NCI-H774 (cell line): ENCODE measurements around the gene SDHC.
"Not testable (repeated sequence)": the region's sequence is repeated elsewhere in the genome, so short reads cannot be mapped to it uniquely, and the experiment has no call there.

Source experiments
- DNase-seq: peaks from one replicate; lab custom pipeline; 2025; lab: John Stamatoyannopoulos, UW

Gene SDHC

GRCh38 chr1:161388639-161389038 lies 74.5 kb downstream of the SDHC start:
- no peak for DNase-seq

DNA sequence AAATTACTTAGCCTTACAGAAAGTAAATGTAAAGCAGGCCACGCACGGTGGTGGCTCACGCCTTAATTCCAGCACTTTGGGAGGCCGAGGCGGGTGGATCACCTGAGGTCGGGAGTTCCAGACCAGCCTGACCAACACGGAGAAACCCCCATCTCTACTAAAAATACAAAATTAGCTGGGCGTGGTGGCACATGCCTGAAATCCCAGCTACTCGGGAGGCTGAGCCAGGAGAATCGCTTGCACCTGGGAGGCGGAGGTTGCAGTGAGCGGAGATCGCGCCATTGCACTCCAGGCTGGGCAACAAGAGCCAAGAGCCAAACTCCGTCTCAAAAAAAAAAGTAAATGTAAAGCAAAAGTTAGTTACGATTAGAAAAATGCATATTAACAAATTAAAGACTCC lies 75.0 kb downstream of the SDHC start:
- DNase-seq, result not testable (repeated sequence)

GRCh38 chr1:161389691-161390558 lies 75.7 kb downstream of the SDHC start:
- peak; percentile 92 for DNase-seq

- peak; percentile 39 for DNase-seq
Observed at GRCh38 chr1:161390559-161390858, 76.3 kb downstream of the SDHC start.

- not testable (repeated sequence) for DNase-seq
Observed at GRCh38 chr1:161391136-161391535, 77.0 kb downstream of the SDHC start.

- DNase-seq, result no peak
Observed at GRCh38 chr1:161391611-161392010, 77.4 kb downstream of the SDHC start.

- DNase-seq, result no peak
Observed at GRCh38 chr1:161393151-161393550, 79.0 kb downstream of the SDHC start.

DNA sequence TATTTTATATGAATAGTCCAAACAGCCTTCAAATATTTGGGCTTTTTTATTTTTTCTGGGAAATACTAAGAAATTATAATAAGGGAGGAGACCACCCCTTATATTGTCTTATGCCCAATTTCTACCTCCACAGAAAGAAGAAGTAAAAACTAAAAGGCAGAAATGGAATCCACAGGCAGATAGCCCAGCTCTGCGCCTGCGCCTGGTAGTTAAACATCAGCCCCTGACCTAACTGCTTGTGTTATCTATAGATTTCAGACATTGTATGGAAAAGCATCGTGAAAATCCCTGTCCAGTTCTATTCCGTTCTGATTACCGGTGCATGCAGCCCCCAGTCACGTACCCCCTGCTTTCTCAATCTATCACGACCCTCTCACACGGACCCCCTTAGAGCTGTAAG lies 82.9 kb downstream of the SDHC start:
- DNase-seq, result not testable (repeated sequence)

- no peak for DNase-seq
Observed at GRCh38 chr1:161398900-161399256, 84.7 kb downstream of the SDHC start.

DNA sequence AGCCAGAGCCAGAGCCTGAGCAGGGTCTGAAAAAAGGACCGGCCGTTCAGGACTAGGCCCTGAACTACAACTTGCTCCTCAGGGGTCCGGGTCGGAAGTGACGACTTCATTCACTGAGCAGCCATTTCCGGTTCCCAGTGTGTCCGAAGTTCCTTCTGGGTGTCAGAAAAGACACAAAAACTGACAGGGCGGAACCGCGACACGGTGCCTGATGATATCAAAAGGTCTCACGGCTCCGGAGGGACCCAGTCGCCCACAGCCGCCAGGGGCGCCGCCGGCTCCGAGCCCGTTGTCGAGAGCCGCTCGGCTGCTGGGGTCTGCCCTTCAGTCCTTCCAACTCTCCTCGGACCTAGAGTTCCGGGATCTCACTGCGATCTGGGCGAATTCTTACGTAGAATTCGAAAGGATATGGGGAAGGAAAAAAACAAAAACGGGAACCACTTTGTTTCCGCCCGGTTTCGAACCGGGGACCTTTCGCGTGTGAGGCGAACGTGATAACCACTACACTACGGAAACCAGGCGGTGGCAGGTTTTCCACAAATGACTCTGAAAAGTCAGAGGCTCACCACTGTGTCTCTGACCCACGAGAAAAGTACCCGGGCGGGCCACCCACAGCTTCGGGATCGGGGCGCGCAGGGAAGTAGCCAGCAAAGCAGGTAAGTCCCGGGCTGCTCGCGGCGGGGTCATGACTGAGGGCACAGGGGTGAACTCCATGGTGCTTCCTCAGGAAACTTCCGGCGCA lies 85.2 kb downstream of the SDHC start:
- DNase-seq, result peak; percentile 88

DNA sequence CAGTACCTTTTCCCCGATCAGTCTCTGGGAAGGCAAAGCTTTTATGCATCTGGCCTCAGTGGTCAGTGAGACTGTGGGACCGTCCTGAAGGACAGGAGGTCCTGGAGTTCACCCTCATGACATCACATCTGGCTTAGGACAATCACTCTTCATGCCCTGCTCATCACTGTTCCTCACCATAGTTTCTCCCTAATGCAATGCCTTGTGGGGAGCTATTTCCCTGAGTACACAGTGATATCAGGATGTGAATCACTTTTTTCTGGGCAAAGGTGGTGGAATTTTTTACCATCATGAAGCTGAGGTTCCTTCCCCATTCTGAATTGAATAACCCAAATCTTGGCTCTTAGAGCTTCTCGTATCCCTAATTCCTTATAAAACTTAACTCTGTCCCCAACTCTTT lies 88.3 kb downstream of the SDHC start:
- no peak for DNase-seq

- DNase-seq, result no peak
Observed at GRCh38 chr1:161404051-161404597, 89.9 kb downstream of the SDHC start.

DNA sequence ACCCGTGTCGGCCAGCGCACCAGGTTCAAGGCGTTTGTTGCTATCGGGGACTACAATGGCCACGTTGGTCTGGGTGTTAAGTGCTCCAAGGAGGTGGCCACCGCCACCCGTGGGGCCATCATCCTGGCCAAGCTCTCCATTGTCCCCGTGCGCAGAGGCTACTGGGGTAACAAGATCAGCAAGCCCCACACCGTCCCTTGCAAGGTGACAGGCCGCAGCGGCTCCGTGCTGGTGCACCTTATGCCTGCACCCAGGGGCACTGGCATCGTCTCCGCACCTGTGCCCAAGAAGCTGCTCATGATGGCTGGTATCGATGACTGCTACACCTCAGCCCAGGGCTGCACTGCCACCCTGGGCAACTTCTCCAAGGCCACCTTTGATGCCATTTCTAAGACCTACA lies 92.4 kb downstream of the SDHC start:
- DNase-seq, result not testable (repeated sequence)

- no peak for DNase-seq
Observed at GRCh38 chr1:161407451-161407985, 93.3 kb downstream of the SDHC start.

DNA sequence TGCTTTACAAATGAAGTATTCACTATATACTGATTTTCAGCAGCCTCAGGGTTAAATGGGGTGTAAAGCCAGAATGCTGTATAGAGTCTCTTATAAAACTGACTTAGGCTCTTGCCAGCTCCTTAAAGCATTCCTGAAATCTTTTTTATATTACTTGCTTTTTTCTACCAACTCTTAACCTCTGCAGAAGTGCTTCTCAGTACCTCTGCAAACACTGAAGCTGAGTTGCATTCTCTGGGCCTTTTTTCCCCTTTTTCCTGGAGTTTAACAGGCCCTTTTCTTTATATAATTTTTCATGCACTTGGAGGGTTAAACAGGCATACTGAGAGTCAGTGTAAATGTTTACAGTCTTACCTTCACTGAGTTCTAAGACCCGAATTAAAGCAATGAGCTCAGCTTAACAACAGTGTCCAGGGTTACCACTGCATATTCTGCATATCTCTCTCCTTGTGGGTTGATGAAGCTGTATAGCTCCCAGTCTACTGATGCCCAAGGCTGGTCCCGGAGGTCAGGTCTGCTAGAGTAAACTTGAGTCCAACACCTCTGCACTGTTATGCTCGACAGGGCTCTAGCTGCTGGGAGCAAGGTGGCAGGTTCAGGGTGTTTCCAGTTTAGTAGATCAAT lies 94.4 kb downstream of the SDHC start:
- DNase-seq, result no peak

GRCh38 chr1:161409848-161410635 lies 95.9 kb downstream of the SDHC start:
- DNase-seq, result not testable (repeated sequence)

DNA sequence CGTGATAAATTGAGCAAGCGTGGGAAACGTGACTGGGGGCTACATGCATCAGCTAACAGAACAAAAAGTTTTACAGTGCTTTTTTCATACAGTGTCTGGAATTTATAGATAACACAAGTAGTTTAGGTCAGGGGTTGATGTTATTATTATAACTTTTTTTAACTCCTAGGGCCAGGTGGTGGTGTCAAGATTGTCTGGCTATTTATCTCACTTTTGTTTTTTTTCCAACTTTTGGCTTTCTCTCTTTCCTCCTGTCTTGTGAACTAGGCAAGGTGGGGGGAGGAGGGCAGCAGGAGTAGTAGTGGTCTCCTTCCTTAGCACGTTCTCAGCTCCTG lies 96.4 kb downstream of the SDHC start:
- not testable (repeated sequence) for DNase-seq
